Measurements from ENCODE around the gene PRIM1. TPM values are rescaled to one million over a fixed set of nuclear protein-coding genes. Genes with fewer than 3 reads are reported as not detected.
A peak's percentile ranks its signal among the peaks of the same experiment; 100 is the strongest.
"Not testable (repeated sequence)": the region's sequence is repeated elsewhere in the genome, so short reads cannot be mapped to it uniquely, and the experiment has no call there.

The PRIM1 gene
- polyA plus RNA-seq (2013, experiment 1 of 2) = 60.6 TPM
- 62.6 TPM for polyA plus RNA-seq (2013, experiment 2 of 2)

DNA sequence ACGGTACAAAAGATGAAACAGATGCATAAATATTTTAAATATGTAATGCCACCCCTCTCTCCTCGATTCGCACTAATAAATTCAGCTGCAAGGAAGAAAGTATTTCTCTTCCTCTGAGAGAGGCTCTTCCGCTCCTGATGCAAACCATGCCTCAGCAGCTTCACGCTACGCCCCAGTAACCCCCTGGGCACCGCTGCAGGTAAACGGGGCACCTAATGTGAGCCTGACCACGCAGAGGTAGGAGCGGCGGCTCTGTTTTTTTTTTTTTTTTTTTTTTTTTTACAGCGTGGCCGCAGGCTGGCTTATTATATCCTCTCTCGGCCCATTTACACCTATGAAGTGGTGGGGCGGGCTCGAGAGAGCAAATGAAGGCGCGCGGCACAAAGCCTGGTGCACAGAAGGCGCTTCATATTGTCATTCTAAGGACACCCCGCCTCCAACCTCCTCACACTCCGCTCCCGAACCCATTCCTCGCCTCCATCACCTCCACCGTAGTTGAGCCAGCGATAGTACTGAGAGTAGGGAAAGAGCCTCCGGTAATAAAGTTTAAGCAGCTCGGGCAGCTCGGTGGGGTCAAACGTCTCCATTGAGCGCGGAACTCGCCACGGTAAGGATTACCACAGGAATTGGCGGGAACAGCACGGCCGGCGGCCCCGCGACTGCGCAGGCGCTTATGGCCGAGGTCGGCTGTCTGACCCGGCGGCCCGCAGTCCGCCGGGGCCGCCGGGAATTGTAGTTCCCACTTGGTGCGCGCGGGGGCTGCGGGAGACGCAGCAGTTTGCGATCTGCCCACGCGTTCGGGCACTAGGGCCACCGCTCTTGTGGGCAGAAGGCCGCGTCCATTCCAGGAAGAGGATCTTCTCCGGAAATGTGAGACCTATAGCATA, at the start of gene PRIM1:
Gene PRIM1, minus strand, starts transcription at position 612 of the 887 bp plus-strand sequence. Its CDS starts 25 bp downstream, at position 587.
- peak within 1 kb of the TSS; percentile 95 for H3K27ac ChIP-seq (ENCODE audit: low read depth, low read length)
- no peaks in the 10 kb centered on the region for H3K9me3 ChIP-seq (ENCODE audit: insufficient read depth, low read depth, low read length)
- peak within 1 kb of the TSS; percentile 85 for H3K4me3 ChIP-seq (ENCODE audit: low read length)
- H3K36me3 ChIP-seq (ENCODE audit: insufficient read depth, low read length) = peaks cover 31% of the 10 kb centered on the region
- H3K27me3 ChIP-seq (ENCODE audit: insufficient read depth, low read length) = no peaks in the 10 kb centered on the region
- under 1% methylated on average over 63 of the region's 64 CpGs for WGBS
- peaks cover 6% of the 10 kb centered on the region; the same call in 1 of the 2 replicates for H3K4me1 ChIP-seq (ENCODE audit: insufficient read depth, low read length)
- peak within 1 kb of the TSS; percentile 99 for H3K9ac ChIP-seq (ENCODE audit: low read depth, low read length)

DNA sequence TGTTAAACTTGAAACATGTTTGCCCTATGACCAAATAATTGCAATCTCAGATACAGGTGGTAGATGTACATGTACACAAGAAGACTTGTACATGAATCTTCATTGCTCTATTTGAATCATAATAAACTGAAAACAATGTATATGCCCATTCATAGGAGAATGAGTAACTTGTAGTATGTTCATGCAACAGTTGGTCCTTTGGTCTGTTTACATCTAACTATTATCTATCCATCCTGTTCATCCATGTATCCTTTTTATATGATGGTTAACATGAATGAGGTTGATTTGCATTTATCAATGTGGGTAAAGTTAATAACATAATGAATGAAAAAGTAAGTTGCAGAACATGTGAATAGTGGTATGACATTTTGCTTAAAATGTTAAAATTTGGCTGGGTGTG, 48.1 kb upstream of the PRIM1 start:
- peaks cover 5% of the 10 kb centered on the region; the same call in 1 of the 2 replicates for H3K9me3 ChIP-seq (ENCODE audit: insufficient read depth, low read depth, low read length)
- H3K9ac ChIP-seq (ENCODE audit: low read depth, low read length) = no peak overlapping the region
- H3K4me1 ChIP-seq (ENCODE audit: insufficient read depth, low read length) = no peaks in the 10 kb centered on the region
- H3K36me3 ChIP-seq (ENCODE audit: insufficient read depth, low read length) = no peaks in the 10 kb centered on the region
- no peak overlapping the region for H3K27ac ChIP-seq (ENCODE audit: low read depth, low read length)
- no peaks in the 10 kb centered on the region for H3K27me3 ChIP-seq (ENCODE audit: insufficient read depth, low read length)
- no peak overlapping the region for H3K4me3 ChIP-seq (ENCODE audit: low read length)

DNA sequence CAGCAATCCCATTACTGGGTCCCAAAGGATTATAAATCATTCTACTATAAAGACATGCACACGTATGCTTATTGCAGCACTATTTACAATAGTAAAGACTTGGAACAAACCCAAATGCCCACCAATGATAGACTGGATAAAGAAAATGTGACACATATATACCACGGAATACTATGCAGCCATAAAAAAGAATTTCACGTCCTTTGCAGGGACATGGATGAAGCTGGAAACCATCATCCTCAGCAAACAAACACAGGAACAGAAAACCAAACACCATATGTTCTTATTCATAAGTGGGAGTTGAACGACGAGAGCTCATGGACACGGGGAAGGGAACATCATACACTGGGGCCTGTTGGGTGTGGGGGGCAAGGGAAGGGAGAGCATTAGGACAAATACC, 47.2 kb upstream of the PRIM1 start:
- WGBS = 91% methylated on average over 6 of the region's 6 CpGs
- H3K27ac ChIP-seq (ENCODE audit: low read depth, low read length); H3K9ac ChIP-seq (ENCODE audit: low read depth, low read length); H3K4me1 ChIP-seq (ENCODE audit: insufficient read depth, low read length); H3K27me3 ChIP-seq (ENCODE audit: insufficient read depth, low read length); H3K4me3 ChIP-seq (ENCODE audit: low read length); H3K36me3 ChIP-seq (ENCODE audit: insufficient read depth, low read length); H3K9me3 ChIP-seq (ENCODE audit: insufficient read depth, low read depth, low read length): not testable (repeated sequence)

DNA sequence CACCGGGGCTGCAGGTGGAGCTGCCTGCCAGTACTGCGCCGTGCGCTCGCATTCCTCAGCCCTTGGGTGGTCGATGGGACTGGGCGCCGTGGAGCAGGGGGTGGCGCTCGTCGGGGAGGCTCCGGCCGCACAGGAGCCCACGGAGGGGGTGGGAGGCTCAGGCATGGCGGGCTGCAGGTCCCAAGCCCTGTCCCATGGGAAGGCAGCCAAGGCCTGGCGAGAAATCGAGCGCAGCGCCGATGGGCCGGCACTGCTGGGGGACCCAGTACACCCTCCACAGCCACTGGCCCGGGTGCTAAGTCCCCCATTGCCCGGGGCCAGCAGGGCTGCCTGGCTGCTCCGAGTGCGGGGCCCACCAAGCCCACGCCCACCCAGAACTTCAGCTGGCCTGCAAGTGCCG, 43.7 kb upstream of the PRIM1 start:
- not testable (repeated sequence) for H3K27ac ChIP-seq (ENCODE audit: low read depth, low read length); H3K9me3 ChIP-seq (ENCODE audit: insufficient read depth, low read depth, low read length); H3K9ac ChIP-seq (ENCODE audit: low read depth, low read length); H3K27me3 ChIP-seq (ENCODE audit: insufficient read depth, low read length); H3K4me1 ChIP-seq (ENCODE audit: insufficient read depth, low read length); H3K36me3 ChIP-seq (ENCODE audit: insufficient read depth, low read length); H3K4me3 ChIP-seq (ENCODE audit: low read length)
- WGBS = 98% methylated on average over 21 of the region's 27 CpGs

DNA sequence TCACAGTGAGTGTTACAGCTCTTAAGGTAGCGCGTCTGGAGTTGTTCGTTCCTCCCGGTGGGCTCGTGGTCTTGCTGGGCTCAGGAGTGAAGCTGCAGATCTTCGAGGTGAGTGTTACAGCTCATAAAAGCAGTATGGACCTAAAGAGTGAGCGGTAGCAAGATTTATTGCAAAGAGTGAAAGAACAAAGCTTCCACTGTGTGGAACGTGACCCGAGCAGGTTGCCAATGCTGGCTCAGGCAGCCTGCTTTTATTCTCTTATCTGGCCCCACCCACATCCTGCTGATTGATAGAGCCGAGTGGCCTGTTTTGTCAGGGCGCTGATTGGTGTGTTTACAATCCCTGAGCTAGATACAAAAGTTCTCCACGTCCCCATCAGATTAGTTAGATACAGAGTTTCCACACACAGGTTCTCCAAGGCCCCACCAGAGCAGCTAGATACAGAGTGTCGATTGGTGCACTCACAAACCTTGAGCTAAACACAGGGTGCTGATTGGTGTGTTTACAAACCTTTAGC, 43.0 kb upstream of the PRIM1 start:
- not testable (repeated sequence) for H3K4me3 ChIP-seq (ENCODE audit: low read length)

DNA sequence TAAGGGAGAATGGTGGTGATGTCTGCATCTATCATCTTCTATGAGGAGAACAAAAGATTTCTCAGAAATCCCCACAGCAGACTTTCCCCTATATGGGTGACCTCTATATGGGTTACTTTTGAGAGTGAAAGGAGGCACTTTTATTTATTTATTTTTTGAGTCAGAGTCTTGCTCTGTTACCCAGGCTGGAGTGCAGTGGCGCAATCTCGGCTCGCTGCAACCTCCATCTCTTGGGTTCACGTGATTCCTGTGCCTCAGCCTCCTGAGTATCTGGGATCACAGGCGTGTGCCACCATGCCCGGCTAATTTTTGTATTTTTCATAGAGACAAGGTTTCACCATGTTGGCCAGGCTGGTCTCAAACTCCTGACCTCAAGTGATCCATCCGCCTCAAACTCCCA, 41.0 kb upstream of the PRIM1 start:
- H3K9me3 ChIP-seq (ENCODE audit: insufficient read depth, low read depth, low read length); H3K36me3 ChIP-seq (ENCODE audit: insufficient read depth, low read length); H3K4me1 ChIP-seq (ENCODE audit: insufficient read depth, low read length); H3K4me3 ChIP-seq (ENCODE audit: low read length); H3K9ac ChIP-seq (ENCODE audit: low read depth, low read length); H3K27ac ChIP-seq (ENCODE audit: low read depth, low read length); H3K27me3 ChIP-seq (ENCODE audit: insufficient read depth, low read length): not testable (repeated sequence)
- 95% methylated on average over 7 of the region's 7 CpGs for WGBS

More for the DNA sequence above, 43.0 kb upstream of the PRIM1 start:
- H3K4me1 ChIP-seq (ENCODE audit: insufficient read depth, low read length); H3K27ac ChIP-seq (ENCODE audit: low read depth, low read length); H3K9me3 ChIP-seq (ENCODE audit: insufficient read depth, low read depth, low read length); H3K27me3 ChIP-seq (ENCODE audit: insufficient read depth, low read length); H3K9ac ChIP-seq (ENCODE audit: low read depth, low read length); H3K36me3 ChIP-seq (ENCODE audit: insufficient read depth, low read length): not testable (repeated sequence)
- 94% methylated on average over 10 of the region's 13 CpGs for WGBS

DNA sequence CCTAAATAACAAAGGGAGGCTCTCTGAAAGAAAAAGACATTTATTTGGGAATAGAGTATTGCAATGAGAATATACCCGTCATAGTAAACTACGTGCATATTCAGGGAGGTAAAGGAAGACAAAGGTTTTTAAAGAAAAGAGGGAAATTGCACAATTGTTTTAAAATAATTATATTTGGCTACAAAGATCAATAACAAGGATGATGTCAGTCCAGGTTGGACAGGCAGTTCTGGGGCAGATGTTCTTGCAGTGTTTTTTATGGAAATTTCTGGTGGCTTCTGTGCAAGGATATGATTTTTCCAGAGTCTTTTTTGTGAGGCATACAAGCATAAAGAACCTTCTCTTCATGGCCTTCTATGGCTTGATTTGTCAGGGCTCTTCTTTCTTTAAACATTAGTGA, 40.6 kb upstream of the PRIM1 start:
- H3K27me3 ChIP-seq (ENCODE audit: insufficient read depth, low read length) = no peaks in the 10 kb centered on the region
- no peak overlapping the region for H3K27ac ChIP-seq (ENCODE audit: low read depth, low read length)
- peaks cover 2% of the 10 kb centered on the region; the same call in 1 of the 2 replicates for H3K9me3 ChIP-seq (ENCODE audit: insufficient read depth, low read depth, low read length)
- H3K4me1 ChIP-seq (ENCODE audit: insufficient read depth, low read length) = no peaks in the 10 kb centered on the region
- H3K9ac ChIP-seq (ENCODE audit: low read depth, low read length) = no peak overlapping the region
- 96% methylated on average over 2 of the region's 2 CpGs for WGBS
- H3K36me3 ChIP-seq (ENCODE audit: insufficient read depth, low read length) = no peaks in the 10 kb centered on the region
- no peak overlapping the region for H3K4me3 ChIP-seq (ENCODE audit: low read length)

DNA sequence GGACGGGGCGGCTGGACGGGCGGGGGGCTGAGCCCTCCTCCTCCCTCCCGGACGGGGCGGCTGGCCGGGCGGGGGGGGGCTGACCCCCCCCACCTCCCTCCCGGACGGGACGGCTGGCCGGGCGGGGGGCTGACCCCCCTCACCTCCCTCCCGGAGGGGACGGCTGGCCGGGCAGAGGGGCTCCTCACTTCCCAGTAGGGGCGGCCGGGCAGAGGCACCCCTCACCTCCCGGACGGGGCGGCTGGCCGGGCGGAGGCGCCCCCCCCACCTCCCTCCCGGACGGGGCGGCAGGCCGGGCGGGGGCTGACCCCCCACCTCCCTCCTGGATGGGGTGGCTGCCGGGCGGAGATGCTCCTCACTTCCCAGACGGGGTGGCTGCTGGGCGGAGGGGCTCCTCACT, 37.3 kb upstream of the PRIM1 start:
- not testable (repeated sequence) for H3K9ac ChIP-seq (ENCODE audit: low read depth, low read length); H3K4me1 ChIP-seq (ENCODE audit: insufficient read depth, low read length); H3K27ac ChIP-seq (ENCODE audit: low read depth, low read length); H3K27me3 ChIP-seq (ENCODE audit: insufficient read depth, low read length); H3K36me3 ChIP-seq (ENCODE audit: insufficient read depth, low read length); H3K4me3 ChIP-seq (ENCODE audit: low read length)
- 95% methylated on average over 24 of the region's 34 CpGs for WGBS
- peaks cover 12% of the 10 kb centered on the region; the same call in 1 of the 2 replicates for H3K9me3 ChIP-seq (ENCODE audit: insufficient read depth, low read depth, low read length)

DNA sequence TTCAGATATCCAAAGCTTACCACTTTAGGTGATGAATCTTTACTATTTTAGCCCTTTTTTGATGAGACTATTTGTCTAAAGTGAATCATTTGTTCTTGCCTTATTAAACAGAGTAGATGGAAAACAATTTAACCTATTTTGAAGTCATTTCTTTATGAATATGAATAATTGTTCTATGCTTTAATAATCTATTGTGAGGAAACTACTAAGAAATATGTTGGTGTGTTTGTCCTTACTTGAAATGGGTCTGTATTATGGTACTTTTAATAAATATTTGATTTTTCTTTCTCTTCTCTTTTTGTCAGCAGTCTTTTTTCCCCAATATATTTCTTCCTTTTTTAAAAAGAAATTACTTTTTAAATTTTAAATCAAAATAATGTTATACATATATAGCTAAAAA, 35.4 kb upstream of the PRIM1 start:
- H3K27ac ChIP-seq (ENCODE audit: low read depth, low read length) = no peak overlapping the region
- no peaks in the 10 kb centered on the region for H3K27me3 ChIP-seq (ENCODE audit: insufficient read depth, low read length)
- H3K9me3 ChIP-seq (ENCODE audit: insufficient read depth, low read depth, low read length) = peaks cover 12% of the 10 kb centered on the region; the same call in 1 of the 2 replicates
- no peak overlapping the region for H3K9ac ChIP-seq (ENCODE audit: low read depth, low read length)
- no peaks in the 10 kb centered on the region for H3K4me1 ChIP-seq (ENCODE audit: insufficient read depth, low read length)
- H3K4me3 ChIP-seq (ENCODE audit: low read length) = no peak overlapping the region
- H3K36me3 ChIP-seq (ENCODE audit: insufficient read depth, low read length) = no peaks in the 10 kb centered on the region

DNA sequence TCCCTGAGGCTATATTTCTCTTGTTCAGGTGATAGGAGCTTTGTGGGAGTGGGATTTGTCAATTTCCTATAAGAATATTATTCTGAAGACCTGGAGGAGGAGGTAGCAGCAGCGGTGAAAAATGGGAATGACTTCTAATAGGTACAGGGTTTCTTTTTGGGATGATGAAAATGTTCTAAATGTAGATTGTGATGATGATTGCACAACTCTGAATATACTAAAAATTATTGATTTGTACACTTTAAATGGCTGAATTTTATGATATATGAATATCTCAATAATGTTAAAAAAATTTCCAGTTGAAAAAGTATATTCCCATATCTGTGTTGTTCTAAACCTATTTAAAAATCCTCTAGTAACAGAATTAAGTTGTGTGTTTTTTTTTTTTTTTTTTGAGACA, 33.8 kb upstream of the PRIM1 start:
- Histone ChIP-seq H3K9ac (ENCODE audit: low read depth, low read length) (no peak overlapping the region), H3K4me3 (ENCODE audit: low read length) (no peak overlapping the region), H3K27ac (ENCODE audit: low read depth, low read length) (no peak overlapping the region), H3K36me3 (ENCODE audit: insufficient read depth, low read length) (no peaks in the 10 kb centered on the region), H3K27me3 (ENCODE audit: insufficient read depth, low read length) (no peaks in the 10 kb centered on the region), H3K9me3 (ENCODE audit: insufficient read depth, low read depth, low read length) (peaks cover 19% of the 10 kb centered on the region), H3K4me1 (ENCODE audit: insufficient read depth, low read length) (no peaks in the 10 kb centered on the region)
- WGBS = 100% methylated on average over 1 of the region's 1 CpG

DNA sequence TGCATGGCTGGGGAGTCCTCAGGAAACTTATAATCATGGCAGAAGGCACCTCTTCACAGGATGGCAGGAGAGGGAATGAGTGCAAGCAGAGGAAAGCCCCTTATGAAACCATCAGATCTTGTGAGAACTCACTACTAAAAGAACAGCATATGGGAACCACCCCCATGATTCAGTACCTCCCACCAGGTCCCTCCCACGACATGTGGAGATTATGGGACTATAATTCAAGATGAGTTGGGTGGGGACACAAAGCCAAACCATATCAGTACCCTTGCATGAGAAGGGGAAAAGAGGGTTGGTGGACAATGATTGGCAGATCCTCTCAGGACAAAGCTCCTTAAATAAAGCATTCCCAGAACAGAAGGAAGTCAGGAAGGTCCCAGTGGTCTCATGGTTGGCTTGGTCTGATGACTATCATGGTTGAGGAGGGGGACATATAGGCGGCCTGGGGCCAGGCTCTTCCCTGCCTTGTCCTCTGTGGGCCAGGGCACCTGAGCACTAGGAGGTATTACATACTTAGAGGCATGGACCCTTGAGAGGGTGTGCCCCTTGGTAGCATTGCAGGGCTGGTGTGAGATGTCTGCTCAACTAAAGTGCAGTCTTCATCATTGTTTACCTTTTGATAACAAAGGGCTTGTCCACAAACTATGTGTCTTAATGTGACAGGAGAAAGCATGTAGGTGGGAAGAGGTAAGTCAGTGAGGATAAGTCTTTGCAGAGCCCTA, 33.2 kb upstream of the PRIM1 start:
- H3K4me3 ChIP-seq (ENCODE audit: low read length) = no peak overlapping the region
- H3K36me3 ChIP-seq (ENCODE audit: insufficient read depth, low read length) = no peaks in the 10 kb centered on the region
- no peaks in the 10 kb centered on the region for H3K27me3 ChIP-seq (ENCODE audit: insufficient read depth, low read length)
- no peaks in the 10 kb centered on the region for H3K4me1 ChIP-seq (ENCODE audit: insufficient read depth, low read length)
- no peak overlapping the region for H3K27ac ChIP-seq (ENCODE audit: low read depth, low read length)
- no peak overlapping the region for H3K9ac ChIP-seq (ENCODE audit: low read depth, low read length)
- peaks cover 19% of the 10 kb centered on the region for H3K9me3 ChIP-seq (ENCODE audit: insufficient read depth, low read depth, low read length)
- WGBS = 97% methylated on average over 1 of the region's 2 CpGs

Measured in HUES64 (cell line).